KOPT-K1 (cell line): Measurements from ENCODE around the gene GALNT18.

Experiments used
- H3K27ac ChIP-seq: fragments of 200-600 bp; sonication (generic); 2 replicates; pipeline ENCODE4 v1.5.1; 2016; ENCODE audit warnings: antibody characterized with exemption, mild to moderate bottlenecking, low read depth, low read length; ENCODE audit not compliant: poor library complexity, severe bottlenecking
- H3K36me3 ChIP-seq: fragments of 200-600 bp; sonication (generic); 2 replicates; pipeline ENCODE4 v1.5.1; 2017; ENCODE audit warnings: antibody characterized with exemption, mild to moderate bottlenecking, low read length, moderate library complexity; ENCODE audit not compliant: insufficient read depth
- H3K9me3 ChIP-seq: fragments of 200-600 bp; sonication (generic); 2 replicates; pipeline ENCODE4 v1.5.1; 2017; ENCODE audit warnings: antibody characterized with exemption, low read length, mild to moderate bottlenecking; ENCODE audit not compliant: insufficient read depth, poor library complexity, severe bottlenecking

Gene GALNT18

DNA sequence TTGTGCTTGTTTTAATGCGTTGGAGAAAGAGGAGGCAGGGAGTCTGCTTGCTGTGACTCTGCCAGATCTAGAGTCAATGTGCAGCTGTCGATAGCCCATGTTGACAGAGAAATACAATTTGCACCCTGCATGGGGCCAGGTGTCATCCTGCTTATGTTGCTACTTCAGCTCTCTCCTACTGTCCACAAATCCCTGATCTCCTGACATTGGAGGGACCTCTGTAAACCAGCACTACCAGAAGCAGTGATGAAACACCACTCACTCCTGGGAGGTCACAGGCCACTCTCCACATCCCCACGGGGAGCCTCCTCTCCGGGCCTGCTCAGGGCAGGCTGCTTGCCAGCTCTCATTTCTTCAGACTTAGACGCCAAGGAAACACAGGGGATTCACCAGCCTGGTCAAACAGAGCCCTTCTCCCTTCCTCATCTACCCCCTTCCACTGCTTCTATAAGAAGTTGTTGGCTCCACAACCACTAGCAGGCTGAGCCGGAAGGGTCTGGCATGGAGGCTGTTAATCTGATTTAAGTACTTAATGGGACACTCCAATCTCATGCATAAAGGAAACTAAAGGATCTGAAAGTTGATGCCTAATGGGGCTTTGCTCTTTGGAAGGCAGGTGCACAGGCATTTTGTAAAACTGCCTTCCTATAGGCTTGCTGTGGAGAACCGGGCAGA, 238.8 kb downstream of the GALNT18 start:
- Histone ChIP-seq H3K9me3 (no peaks in the 10 kb centered on the region), H3K27ac (no peak overlapping the region), H3K36me3 (no peaks in the 10 kb centered on the region)

DNA sequence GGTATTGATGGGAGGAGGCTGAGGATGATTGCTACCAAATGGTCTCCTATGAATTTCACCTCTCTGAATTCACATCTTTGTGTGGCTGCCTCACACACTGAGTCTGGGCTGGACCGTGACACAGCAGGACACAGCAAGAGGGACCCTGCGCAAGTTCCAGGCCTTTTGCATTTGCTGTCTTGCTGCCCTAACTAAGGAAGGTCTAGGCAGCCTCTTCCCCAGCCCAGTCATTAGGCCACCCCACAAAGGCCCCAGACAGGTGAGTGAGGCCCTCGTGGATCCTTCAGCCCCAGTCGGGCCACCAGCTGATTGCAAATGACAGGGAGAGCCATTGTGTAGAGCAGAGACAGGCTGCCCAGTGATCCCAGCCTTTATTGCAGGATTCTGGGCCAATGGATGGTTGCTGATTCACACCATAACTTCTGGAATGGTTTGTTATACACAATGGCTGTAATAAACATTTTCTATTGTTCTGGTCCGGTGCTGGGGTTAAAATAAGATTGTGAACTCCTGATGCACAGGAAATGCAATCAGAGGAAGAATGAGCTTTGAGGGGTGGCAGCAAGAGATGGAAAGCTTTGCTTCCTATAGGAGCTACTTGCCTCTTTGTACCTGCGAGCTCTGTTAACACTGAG, 240.2 kb downstream of the GALNT18 start:
- no peak overlapping the region for H3K27ac ChIP-seq
- no peaks in the 10 kb centered on the region for H3K9me3 ChIP-seq
- H3K36me3 ChIP-seq, result no peaks in the 10 kb centered on the region

DNA sequence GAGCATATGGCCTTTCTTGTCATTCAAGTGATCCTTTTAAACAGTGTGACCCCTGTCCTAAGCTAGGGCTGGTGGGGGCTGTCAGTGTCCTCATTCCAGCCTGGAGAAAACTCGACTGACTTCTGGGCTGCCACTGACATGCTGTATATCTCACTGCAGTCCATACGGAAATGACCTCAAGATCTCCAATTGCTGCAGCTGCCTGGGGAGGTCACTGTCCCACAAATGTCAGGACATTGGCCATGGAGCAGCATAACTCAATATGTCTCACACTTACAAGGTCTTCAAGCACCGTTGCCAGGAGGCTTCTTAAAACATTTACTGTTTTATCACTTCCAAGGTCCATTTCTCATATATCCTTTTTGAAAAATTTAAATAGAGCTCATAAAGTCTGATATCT, 240.9 kb downstream of the GALNT18 start:
- Histone ChIP-seq H3K27ac (no peak overlapping the region), H3K9me3 (no peaks in the 10 kb centered on the region), H3K36me3 (no peaks in the 10 kb centered on the region)

DNA sequence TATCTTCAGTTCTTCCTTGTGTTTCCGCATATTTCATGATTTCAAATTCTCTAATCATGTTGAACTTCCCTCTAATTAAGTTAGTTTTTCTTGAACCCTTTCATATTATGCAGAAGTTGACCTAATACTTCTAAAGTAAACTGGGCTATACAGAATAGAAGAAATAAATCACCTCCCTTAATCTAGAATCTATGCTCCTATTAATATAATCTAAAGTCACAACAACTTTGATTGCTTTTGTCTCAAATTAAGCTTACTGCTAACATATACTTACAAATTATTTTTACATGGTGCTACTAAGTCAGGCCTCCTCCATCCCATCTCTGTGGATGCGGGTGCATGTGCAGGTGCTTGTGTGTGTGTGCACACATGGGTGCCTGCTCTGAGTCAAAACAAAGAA, 241.5 kb downstream of the GALNT18 start:
- H3K36me3 ChIP-seq, result no peaks in the 10 kb centered on the region
- H3K27ac ChIP-seq, result no peak overlapping the region
- no peaks in the 10 kb centered on the region for H3K9me3 ChIP-seq

DNA sequence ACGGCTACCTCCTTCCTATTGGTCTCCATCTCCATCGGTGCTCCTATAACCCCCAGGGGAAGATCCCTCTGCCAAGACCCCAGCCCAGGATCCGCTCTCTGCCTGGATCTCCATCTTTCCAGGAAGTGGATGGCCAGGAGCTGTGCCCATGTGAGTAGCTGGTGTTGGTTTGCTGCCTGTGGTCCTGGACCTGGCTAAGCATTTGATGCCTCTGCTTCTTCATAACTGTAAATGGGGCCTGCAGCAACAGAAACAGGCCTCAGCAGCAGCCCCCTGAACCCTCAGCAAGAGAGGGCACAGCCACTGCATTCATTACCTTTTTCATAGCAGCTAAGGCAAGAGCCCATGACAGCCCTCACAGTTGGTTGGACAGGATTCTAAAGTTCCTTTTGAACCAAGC, 242.1 kb downstream of the GALNT18 start:
- no peaks in the 10 kb centered on the region for H3K36me3 ChIP-seq
- H3K9me3 ChIP-seq, result no peaks in the 10 kb centered on the region
- no peak overlapping the region for H3K27ac ChIP-seq

DNA sequence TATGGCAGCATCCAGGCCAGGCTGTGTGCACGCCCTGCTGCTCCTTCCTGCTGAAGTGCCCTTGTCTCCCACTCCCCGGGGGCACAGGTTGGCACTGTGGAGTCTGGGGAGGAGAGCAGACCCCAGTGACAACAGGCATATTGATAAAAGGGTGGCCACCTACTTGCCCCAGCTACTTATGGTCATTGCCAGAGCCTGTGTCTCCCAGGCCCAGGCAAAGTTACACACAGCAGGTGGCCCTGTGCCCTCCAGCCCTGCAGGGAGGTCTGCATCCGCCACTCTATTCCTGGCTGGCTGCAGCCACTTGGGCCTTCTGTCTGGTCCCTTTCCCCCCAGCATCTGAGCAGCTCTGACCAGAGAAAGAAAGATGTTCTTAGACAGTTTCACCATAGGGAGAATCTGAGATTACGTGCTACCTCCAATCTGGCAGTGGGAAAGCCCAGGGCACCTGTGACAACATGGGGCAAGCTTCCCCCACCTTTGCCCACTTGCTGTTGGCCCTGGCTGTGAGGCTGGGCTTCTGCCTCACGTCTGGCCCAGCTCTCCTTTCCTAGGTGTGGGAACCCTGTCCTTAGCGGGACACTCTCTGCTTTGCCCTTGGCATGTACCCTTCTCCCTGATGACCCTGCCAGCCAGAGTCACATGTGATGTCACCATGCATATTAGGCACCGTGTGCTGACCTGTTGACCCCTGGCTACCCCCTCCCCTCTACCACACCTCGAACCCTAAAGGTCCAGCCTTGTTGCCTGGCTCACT, 243.4 kb downstream of the GALNT18 start:
- H3K9me3 ChIP-seq, result no peaks in the 10 kb centered on the region
- no peaks in the 10 kb centered on the region for H3K36me3 ChIP-seq
- H3K27ac ChIP-seq, result no peak overlapping the region

DNA sequence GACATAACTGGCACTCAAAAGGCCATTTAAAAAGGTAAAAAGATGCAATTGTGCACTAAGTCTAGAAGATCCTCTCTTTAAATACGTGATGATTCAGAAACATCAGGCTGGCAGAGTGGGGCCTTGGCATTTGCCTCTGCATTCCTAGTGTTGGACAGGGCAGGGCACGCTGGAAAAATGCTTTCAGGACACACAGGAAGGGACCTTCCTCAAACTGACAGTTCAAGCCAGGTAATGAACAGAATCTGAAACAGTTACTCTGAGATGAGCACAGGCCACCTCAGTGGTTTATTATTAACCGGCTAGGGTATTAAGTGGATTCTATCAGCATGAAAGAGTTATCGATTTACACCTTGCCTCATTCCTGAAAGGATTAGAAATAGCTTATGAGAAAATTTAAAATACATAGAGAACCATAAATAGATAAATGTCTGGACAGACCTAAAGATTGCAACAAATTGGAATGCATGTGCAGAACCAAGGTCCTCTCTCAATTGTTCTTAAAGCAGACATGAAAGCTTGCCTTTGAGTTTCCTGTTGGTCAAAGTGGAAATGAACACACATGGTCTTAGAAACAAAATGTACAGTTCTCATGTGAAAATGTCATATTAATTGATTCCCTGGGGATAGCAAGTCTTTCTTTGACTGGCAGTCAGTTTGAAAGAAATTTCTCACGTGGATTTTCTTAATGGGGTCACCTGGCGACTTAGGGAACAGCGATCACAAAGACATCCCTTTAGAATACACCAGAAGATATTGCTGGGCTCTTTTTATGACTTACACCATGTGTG, 247.3 kb downstream of the GALNT18 start:
- Histone ChIP-seq H3K9me3 (no peaks in the 10 kb centered on the region), H3K36me3 (no peaks in the 10 kb centered on the region), H3K27ac (no peak overlapping the region)

DNA sequence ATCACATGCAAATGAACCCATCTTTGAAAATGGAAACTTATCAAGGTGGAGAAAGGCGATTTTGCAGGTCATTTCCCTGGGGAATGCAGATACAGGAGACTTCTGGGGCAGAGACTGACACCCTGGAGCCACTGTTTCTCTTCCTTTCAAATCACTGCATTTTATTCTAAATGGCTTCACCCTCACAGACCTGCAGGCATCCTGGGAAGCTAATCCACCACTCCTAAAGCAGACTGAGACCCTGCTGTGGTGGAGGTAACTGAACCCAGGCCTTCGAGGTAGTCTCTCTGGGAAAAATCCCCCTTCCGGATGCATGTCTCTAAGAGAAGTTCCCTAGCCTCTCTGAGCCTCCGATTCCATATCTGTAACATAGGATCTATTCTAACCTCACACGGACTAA, 247.9 kb downstream of the GALNT18 start:
- H3K36me3 ChIP-seq, result no peaks in the 10 kb centered on the region
- H3K27ac ChIP-seq, result no peak overlapping the region
- H3K9me3 ChIP-seq, result no peaks in the 10 kb centered on the region

DNA sequence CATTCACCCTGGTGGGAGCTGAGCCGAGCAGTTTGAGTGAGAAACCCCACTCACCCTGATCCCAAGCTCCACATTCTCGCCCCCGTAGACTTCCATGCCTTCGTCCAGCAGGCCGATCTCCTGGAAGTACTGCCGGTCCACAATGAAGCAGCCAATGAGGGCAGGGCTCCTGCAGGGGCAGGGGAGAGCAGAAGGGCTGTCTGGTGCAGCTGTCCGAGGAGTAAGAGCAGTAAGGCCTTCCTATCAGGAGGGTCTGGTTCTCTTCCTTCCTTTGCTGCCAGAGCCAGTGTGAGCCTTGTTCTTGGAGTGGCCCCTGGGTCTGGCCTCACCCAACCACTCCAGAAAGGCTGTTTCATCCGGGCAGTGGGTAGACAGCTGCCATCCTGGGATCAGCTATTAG, 249.3 kb downstream of the GALNT18 start:
- Histone ChIP-seq H3K9me3 (no peaks in the 10 kb centered on the region), H3K27ac (no peak overlapping the region), H3K36me3 (no peaks in the 10 kb centered on the region)

DNA sequence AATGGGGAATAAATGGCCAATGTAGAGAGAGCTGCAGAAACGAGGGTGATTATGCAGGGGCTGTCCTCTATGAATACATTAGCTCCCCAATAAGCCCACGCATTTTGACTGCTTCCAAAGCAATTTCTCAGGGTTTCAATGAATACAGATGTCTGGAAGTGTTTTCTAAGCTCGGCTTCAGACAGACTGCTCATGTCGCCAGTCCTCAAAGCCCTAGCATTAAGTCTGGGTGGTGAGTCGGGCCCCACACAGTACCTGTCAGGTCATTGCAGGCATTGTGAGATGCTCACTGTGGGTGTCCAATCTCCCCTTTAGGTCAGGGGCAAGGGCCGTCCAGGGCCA, 250.9 kb downstream of the GALNT18 start:
- Histone ChIP-seq H3K36me3 (no peaks in the 10 kb centered on the region), H3K9me3 (no peaks in the 10 kb centered on the region), H3K27ac (no peak overlapping the region)

DNA sequence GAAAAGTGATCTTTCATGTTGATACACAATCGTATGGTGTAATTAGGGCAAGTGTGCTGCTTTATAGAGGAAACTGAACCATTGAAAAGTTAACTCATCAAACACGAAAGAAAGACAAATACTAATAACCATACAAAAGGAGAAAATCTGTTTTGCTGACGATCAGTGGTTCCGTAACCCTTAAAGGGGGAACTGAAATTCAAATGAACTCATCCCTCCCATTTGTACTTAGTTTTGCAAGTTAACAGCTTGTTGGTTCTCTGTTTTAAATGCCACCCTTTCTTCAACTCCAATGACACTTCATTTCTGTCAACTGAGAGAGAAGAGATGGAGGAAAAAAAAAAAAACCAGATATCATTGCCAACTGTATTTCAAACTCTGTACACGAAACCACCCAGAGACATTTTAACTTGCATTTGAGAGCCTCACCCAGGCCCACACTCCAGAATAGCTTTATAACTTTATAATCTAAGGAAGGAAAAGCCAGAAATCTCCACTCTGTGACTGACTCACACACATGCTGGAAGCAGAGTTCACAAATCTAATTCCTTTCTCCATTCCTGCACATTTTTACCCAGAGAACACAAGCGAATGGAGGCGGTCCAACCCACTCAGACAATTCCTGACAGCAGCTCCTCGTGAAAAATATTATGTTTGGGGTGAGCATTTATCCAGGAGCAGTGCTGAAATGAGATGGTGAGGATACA, 251.4 kb downstream of the GALNT18 start:
- H3K9me3 ChIP-seq, result no peaks in the 10 kb centered on the region
- no peak overlapping the region for H3K27ac ChIP-seq
- H3K36me3 ChIP-seq, result no peaks in the 10 kb centered on the region

DNA sequence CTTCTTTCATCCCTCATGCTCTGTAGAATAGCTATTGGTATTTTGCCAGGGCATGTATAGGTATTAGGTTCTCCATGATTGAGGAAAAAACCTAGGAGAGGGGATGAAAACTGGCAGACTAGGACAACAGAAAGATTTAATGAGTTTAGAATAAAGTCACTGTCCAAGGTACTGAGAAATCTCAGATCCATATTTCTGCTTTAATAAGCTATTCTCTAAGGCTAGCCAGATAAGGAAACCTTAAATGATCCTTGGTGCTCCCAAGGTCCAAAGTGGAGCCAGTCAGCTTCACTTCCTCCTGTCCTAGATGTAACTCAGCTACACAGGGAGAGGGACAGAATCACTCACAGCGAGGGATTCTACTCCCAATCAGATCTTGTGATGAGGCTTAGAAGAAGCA, 255.0 kb downstream of the GALNT18 start:
- Histone ChIP-seq H3K27ac (no peak overlapping the region), H3K36me3 (no peaks in the 10 kb centered on the region), H3K9me3 (no peaks in the 10 kb centered on the region)

DNA sequence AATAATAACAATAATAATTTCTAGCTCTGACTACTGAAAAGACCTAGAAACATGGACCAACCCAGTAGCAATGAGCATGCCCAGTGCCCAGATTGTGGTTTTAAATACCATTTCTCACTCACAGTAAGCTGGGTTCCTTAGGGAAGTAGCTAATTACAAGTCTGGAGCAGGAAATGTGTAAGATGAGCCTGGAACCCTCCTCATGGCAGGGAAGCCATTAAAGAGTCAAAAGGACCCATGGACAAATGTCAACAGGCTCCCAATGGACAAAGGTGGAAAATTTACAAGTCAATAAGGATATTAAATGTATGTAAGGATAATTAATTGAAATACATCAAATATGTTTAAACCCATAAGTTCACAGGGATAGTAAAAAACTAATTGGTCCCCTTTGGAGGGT, 258.1 kb downstream of the GALNT18 start:
- H3K9me3 ChIP-seq, result no peaks in the 10 kb centered on the region
- H3K27ac ChIP-seq, result no peak overlapping the region
- no peaks in the 10 kb centered on the region for H3K36me3 ChIP-seq

DNA sequence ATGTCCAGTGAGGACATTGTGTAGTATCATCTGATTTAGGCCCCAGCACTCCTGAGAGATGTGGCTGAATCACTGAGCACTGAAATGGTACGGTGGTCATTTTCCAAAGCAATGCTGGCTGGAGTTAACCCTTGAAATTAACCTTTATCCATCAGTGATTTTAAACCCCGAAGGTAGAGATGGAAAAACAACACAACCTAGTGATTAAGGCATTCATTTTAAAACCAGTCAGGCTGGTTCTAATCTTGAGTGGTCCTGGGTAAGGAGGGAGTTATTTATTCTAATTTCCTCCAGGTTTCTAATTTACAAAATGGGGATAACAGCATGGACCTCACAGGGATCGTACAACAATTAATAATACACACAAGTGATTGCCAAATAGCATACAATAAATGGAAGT, 262.2 kb downstream of the GALNT18 start:
- Histone ChIP-seq H3K27ac (no peak overlapping the region), H3K9me3 (no peaks in the 10 kb centered on the region), H3K36me3 (no peaks in the 10 kb centered on the region)

DNA sequence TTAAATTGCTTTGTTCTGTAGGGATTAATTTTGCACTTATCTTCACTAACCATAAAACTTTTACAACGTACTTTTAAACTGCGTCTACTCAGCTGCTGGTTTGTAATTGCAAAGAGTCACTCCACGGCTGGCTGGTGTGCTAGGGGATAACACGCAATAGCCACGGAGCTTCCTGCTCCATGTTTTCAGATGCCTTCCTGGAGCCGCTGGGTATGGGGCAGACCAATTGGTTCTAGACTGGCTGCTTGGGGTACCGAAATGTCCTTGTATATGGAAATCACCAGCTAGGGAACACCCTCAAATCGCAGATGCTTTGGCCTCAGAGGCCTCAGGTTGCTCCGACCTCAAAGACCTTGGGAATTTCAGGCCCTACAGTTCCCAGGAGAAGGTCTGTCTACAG, 265.0 kb downstream of the GALNT18 start:
- H3K9me3 ChIP-seq, result no peaks in the 10 kb centered on the region
- H3K36me3 ChIP-seq, result no peaks in the 10 kb centered on the region
- no peak overlapping the region for H3K27ac ChIP-seq
